ENCODE data around the gene TMIGD1. TPM values are rescaled to one million over a fixed set of nuclear protein-coding genes. Genes with fewer than 3 reads are reported as not detected.
A peak's percentile ranks its signal among the peaks of the same experiment; 100 is the strongest.

TMIGD1 gene
- total and polyA plus RNA-seq, 2 of the 13 experiments (the other 11 are each of a cell fraction or from before 2014, with no cell fraction given): not detected

DNA sequence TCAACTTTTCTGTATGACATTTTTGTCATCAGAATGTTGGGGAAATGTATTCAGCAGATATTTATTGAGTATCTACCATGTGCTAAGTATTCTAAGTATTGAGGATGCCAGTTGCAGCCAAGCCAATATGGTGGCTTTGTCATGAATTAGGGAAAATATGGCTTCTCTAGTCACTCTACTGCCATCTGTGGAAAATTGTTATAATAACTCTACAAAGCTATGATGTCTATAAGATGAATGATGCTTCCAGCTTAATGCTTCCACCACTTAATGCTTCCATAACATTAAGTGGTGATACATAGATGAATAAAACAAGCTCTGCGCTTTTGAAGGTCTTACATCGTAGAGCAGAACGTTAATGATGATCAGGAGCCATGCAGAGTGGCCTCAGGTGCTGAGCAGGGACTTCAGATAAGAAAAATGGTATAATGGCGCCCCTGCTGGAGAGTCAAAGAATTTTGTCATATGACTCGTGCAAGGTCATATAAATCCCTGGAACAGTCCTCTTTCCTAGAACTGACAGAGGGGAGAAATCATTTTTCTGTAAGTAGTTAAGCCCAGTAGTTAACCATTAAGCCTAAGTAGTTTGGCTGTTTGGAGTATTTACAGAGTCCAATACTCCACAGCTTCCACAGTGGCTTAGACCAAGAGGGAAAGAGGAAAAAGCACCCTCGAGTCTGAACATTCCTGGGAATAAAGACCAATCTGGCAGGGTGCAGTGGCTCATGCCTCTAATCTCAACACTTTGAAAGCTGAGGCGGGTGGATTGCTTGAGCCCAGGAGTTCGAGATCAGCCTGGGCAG is 2.7 kb upstream of the TMIGD1 start (continued):
- TF ChIP-seq ZBTB8A (CRISPR knock-in tag; IDR thresholded peaks at IDR 0.05; ENCODE audit: borderline replicate concordance, low read depth) (no peak), ELF3 (CRISPR knock-in tag; IDR thresholded peaks at IDR 0.05) (no peak; the same call in none of the 2 replicates), ZNF674 (CRISPR knock-in tag; IDR thresholded peaks at IDR 0.05; ENCODE audit: low read depth) (no peak), KMT2A (CRISPR knock-in tag; IDR thresholded peaks at IDR 0.05) (no peak), ZNF160 (CRISPR knock-in tag; IDR thresholded peaks at IDR 0.05) (no peak), STAT5B (CRISPR knock-in tag; IDR thresholded peaks at IDR 0.05) (no peak), ZNF24 (IDR thresholded peaks at IDR 0.05) (no peak), ZFP36L1 (CRISPR knock-in tag; IDR thresholded peaks at IDR 0.05) (no peak), KDM2A (CRISPR knock-in tag; IDR thresholded peaks at IDR 0.05; ENCODE audit: borderline replicate concordance, low read depth) (peak; percentile 13; the same call in 1 of the 2 replicates), PAWR (CRISPR knock-in tag; IDR thresholded peaks at IDR 0.05; ENCODE audit: borderline replicate concordance) (no peak), PAF1 (CRISPR knock-in tag; IDR thresholded peaks at IDR 0.05) (no peak), KDM6A (CRISPR knock-in tag; IDR thresholded peaks at IDR 0.05; ENCODE audit: low read depth) (peak; percentile 73), ZNF878 (CRISPR knock-in tag; IDR thresholded peaks at IDR 0.05) (no peak), IRF2 (CRISPR knock-in tag; IDR thresholded peaks at IDR 0.05) (peak; percentile 64; the same call in 1 of the 2 replicates), RBM39 (IDR thresholded peaks at IDR 0.05; ENCODE audit: low read depth, low read length, poor library complexity, severe bottlenecking) (no peak), XBP1 (CRISPR knock-in tag; IDR thresholded peaks at IDR 0.05) (no peak), ADNP (CRISPR knock-in tag; IDR thresholded peaks at IDR 0.05) (no peak)
- TF ChIP-seq, protein P1, sequence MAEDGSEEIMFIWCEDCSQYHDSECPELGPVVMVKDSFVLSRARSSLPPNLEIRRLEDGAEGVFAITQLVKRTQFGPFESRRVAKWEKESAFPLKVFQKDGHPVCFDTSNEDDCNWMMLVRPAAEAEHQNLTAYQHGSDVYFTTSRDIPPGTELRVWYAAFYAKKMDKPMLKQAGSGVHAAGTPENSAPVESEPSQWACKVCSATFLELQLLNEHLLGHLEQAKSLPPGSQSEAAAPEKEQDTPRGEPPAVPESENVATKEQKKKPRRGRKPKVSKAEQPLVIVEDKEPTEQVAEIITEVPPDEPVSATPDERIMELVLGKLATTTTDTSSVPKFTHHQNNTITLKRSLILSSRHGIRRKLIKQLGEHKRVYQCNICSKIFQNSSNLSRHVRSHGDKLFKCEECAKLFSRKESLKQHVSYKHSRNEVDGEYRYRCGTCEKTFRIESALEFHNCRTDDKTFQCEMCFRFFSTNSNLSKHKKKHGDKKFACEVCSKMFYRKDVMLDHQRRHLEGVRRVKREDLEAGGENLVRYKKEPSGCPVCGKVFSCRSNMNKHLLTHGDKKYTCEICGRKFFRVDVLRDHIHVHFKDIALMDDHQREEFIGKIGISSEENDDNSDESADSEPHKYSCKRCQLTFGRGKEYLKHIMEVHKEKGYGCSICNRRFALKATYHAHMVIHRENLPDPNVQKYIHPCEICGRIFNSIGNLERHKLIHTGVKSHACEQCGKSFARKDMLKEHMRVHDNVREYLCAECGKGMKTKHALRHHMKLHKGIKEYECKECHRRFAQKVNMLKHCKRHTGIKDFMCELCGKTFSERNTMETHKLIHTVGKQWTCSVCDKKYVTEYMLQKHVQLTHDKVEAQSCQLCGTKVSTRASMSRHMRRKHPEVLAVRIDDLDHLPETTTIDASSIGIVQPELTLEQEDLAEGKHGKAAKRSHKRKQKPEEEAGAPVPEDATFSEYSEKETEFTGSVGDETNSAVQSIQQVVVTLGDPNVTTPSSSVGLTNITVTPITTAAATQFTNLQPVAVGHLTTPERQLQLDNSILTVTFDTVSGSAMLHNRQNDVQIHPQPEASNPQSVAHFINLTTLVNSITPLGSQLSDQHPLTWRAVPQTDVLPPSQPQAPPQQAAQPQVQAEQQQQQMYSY (CRISPR knock-in tag; IDR thresholded peaks at IDR 0.05): no peak
- TF ChIP-seq, protein P2, sequence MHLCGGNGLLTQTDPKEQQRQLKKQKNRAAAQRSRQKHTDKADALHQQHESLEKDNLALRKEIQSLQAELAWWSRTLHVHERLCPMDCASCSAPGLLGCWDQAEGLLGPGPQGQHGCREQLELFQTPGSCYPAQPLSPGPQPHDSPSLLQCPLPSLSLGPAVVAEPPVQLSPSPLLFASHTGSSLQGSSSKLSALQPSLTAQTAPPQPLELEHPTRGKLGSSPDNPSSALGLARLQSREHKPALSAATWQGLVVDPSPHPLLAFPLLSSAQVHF (CRISPR knock-in tag; IDR thresholded peaks at IDR 0.05): no peak
- TF ChIP-seq, protein P3, sequence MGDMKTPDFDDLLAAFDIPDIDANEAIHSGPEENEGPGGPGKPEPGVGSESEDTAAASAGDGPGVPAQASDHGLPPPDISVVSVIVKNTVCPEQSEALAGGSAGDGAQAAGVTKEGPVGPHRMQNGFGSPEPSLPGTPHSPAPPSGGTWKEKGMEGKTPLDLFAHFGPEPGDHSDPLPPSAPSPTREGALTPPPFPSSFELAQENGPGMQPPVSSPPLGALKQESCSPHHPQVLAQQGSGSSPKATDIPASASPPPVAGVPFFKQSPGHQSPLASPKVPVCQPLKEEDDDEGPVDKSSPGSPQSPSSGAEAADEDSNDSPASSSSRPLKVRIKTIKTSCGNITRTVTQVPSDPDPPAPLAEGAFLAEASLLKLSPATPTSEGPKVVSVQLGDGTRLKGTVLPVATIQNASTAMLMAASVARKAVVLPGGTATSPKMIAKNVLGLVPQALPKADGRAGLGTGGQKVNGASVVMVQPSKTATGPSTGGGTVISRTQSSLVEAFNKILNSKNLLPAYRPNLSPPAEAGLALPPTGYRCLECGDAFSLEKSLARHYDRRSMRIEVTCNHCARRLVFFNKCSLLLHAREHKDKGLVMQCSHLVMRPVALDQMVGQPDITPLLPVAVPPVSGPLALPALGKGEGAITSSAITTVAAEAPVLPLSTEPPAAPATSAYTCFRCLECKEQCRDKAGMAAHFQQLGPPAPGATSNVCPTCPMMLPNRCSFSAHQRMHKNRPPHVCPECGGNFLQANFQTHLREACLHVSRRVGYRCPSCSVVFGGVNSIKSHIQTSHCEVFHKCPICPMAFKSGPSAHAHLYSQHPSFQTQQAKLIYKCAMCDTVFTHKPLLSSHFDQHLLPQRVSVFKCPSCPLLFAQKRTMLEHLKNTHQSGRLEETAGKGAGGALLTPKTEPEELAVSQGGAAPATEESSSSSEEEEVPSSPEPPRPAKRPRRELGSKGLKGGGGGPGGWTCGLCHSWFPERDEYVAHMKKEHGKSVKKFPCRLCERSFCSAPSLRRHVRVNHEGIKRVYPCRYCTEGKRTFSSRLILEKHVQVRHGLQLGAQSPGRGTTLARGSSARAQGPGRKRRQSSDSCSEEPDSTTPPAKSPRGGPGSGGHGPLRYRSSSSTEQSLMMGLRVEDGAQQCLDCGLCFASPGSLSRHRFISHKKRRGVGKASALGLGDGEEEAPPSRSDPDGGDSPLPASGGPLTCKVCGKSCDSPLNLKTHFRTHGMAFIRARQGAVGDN (CRISPR knock-in tag; IDR thresholded peaks at IDR 0.05): no peak
- TF ChIP-seq, protein P4, sequence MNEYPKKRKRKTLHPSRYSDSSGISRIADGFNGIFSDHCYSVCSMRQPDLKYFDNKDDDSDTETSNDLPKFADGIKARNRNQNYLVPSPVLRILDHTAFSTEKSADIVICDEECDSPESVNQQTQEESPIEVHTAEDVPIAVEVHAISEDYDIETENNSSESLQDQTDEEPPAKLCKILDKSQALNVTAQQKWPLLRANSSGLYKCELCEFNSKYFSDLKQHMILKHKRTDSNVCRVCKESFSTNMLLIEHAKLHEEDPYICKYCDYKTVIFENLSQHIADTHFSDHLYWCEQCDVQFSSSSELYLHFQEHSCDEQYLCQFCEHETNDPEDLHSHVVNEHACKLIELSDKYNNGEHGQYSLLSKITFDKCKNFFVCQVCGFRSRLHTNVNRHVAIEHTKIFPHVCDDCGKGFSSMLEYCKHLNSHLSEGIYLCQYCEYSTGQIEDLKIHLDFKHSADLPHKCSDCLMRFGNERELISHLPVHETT (CRISPR knock-in tag; conservative IDR thresholded peaks at IDR 0.05): no peak
